Aorta (tissue), 5 donors: Measurements from ENCODE around the gene SLC6A18. TPM values are rescaled to one million over a fixed set of nuclear protein-coding genes. Genes with fewer than 3 reads are reported as not detected.

Source experiments
- ATAC-seq: fragments of 200-7000 bp; cut with Tn5 transposase; one replicate; pipeline ENCODE4 v1.9.1; 2022; ENCODE audit warnings: moderate library complexity; ENCODE audit not compliant: low FRiP score
- DNase-seq, 2 donors: peaks; one replicate each; pipeline ENCODE4 v3.0.0-alpha.2; 2020
- H3K27ac ChIP-seq, 2 donors: one replicate each; pipeline ENCODE4 v1.5.1; 2013; ENCODE audit warnings: low read length in 2 of 2, mild to moderate bottlenecking in 2 of 2, moderate library complexity in 2 of 2, control low read depth in 1 of 2, inconsistent platforms in 1 of 2, low read depth in 1 of 2
- H3K27me3 ChIP-seq, 2 donors: one replicate each; pipeline ENCODE4 v1.6.1; 2013; ENCODE audit warnings: control low read depth in 1 of 2, low read length in 1 of 2, mild to moderate bottlenecking in 1 of 2, moderate library complexity in 1 of 2; ENCODE audit not compliant: insufficient read depth in 2 of 2, control insufficient read depth in 1 of 2
- H3K36me3 ChIP-seq, 2 donors: one replicate each; pipeline ENCODE4 v1.6.1; 2013; ENCODE audit warnings: control low read depth in 1 of 2, low read length in 1 of 2, mild to moderate bottlenecking in 1 of 2; ENCODE audit not compliant: insufficient read depth in 2 of 2, control insufficient read depth in 1 of 2
- H3K4me1 ChIP-seq, 2 donors: one replicate each; pipeline ENCODE4 v1.6.1; 2013; ENCODE audit warnings: low read length in 2 of 2, control low read depth in 1 of 2, mild to moderate bottlenecking in 1 of 2, moderate library complexity in 1 of 2; ENCODE audit not compliant: insufficient read depth in 2 of 2, control insufficient read depth in 1 of 2
- H3K4me3 ChIP-seq, 2 donors: one replicate each; pipeline ENCODE4 v1.5.1; 2013; ENCODE audit warnings: low read length in 2 of 2, control low read depth in 1 of 2, mild to moderate bottlenecking in 1 of 2
- H3K9me3 ChIP-seq: one replicate; pipeline ENCODE4 v1.6.1; 2013; ENCODE audit warnings: mild to moderate bottlenecking, low read length; ENCODE audit not compliant: control insufficient read depth
- WGBS, 2 donors: extraction: QIAGEN DNeasy Blood & Tissue Kit; methylation state at CpG; one replicate each; pipeline ENCODE4 v1.1.7; 2013; 5-methylcytosine and 5-hydroxymethylcytosine counted together
- intact Hi-C, 2 donors: fragments of 100-400 bp; cut with DNase I; formaldehyde crosslinking; loops; one replicate each; pipeline versions ENCODE4 v1.14.2 to v1.15.0; 2022
- polyA plus RNA-seq, 2 donors: library from polyadenylated mRNA; stranded (reverse); fragments of 200-250 nt; gene quantifications; one replicate each; pipeline ENCODE4 v1.2.3, GENCODE V29; 2013
- total RNA-seq, 2 donors: library from RNA; stranded (reverse); fragmentation: NEBNext Ultra II Directional; extraction: Animal tissue kit (Norgen Biotek cat#: 25700); gene quantifications; one replicate each; pipeline ENCODE4 v1.2.1, GENCODE V29; 2021
- donor health status: healthy with polysubstance abuse.
- donor health status: Bipolar disorder and iron deficiency.
- donor health status: DM: no; HTN: no; CAD: no.
- donor health status: DM: no; HTN: no; CAD: no.
- donor health status: DM: yes; HTN: yes; CAD: no.

The SLC6A18 gene
- total and polyA plus RNA-seq, 4 donors, result not detected

GRCh38 chr5:1186351-1187233 lies 38.6 kb upstream of the SLC6A18 start:
- Histone ChIP-seq H3K27ac (no peak overlapping the region), H3K27me3 (no peaks in the 10 kb centered on the region), H3K36me3 (no peaks in the 10 kb centered on the region), H3K4me1 (no peaks in the 10 kb centered on the region), H3K9me3 (no peaks in the 10 kb centered on the region), H3K4me3 (no peak overlapping the region)
- DNase-seq (peak; percentile 29 to 57), ATAC-seq (no peak)
- intact Hi-C loops, result no loop called here
- WGBS, 2 donors, result 67 to 71% methylated on average over 18 of the region's 18 CpGs

- Histone ChIP-seq H3K4me1 (no peaks in the 10 kb centered on the region), H3K27me3 (no peaks in the 10 kb centered on the region), H3K9me3 (no peaks in the 10 kb centered on the region), H3K36me3 (no peaks in the 10 kb centered on the region), H3K4me3 (no peak overlapping the region), H3K27ac (no peak overlapping the region)
- 76 to 77% methylated on average over 18 of the region's 18 CpGs for WGBS, 2 donors
- peak; percentile 19 for ATAC-seq
- peak; percentile 41 to 71 for DNase-seq
- intact Hi-C loops, result no loop called here
Measured at GRCh38 chr5:1187234-1187949, 37.8 kb upstream of the SLC6A18 start.

DNA sequence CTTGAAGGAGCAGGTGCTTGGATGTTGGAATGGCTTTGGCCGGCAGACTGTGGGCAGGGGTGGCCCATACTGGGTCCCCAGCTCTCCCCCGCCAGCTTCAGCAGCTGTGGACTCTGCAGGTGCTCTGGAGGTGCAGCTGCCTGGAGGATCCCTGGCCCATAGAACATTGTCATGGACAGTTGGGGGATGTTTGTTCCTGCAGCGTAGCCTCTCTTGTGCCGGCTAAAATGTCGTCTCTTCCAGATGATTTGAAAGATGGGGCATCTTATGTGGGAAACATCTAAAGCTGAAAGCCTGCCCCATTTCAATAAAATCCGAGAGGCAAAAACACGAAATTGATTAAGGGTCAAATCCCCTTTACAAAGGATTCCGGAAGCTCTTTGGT lies 37.2 kb upstream of the SLC6A18 start:
- intact Hi-C loops, result no loop called here
- no peak for DNase-seq
- Histone ChIP-seq H3K9me3 (no peaks in the 10 kb centered on the region), H3K36me3 (no peaks in the 10 kb centered on the region), H3K27me3 (no peaks in the 10 kb centered on the region), H3K27ac (no peak overlapping the region), H3K4me3 (no peak overlapping the region), H3K4me1 (no peaks in the 10 kb centered on the region)
- ATAC-seq, result no peak
- 90 to 92% methylated on average over 8 of the region's 8 CpGs for WGBS, 2 donors

GRCh38 chr5:1188464-1188863 lies 36.7 kb upstream of the SLC6A18 start:
- ATAC-seq, result no peak
- no peaks in the 10 kb centered on the region for H3K9me3 ChIP-seq
- H3K27me3 ChIP-seq, result no peaks in the 10 kb centered on the region
- no peak overlapping the region for H3K27ac ChIP-seq
- intact Hi-C loops, result no loop called here
- H3K4me1 ChIP-seq, result no peaks in the 10 kb centered on the region
- H3K36me3 ChIP-seq, result no peaks in the 10 kb centered on the region
- peak in 1 of 2 donors; percentile 39 for DNase-seq
- H3K4me3 ChIP-seq, result no peak overlapping the region
- WGBS, 2 donors, result 49 to 60% methylated on average over 6 of the region's 6 CpGs

DNA sequence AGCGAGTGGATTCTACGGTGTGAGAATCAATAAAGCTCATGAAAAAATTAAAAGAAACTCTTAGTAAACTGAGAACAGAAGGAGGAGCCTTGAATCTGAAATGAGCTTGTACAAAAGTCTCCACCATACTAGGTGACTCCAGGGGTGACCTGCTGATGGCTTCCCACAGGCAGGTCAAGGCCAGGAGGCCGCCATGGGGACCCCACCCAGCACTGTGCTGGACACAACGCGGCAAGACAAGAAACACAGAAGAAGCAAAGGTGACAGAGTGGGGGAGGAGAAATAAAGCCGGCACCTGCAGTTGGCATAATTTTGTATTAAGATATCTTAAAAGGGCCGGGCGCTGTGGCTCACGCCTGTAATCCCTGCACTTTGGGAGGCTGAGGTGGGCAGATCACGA lies 35.9 kb upstream of the SLC6A18 start:
- intact Hi-C loops, result no loop called here
- Histone ChIP-seq H3K9me3 (no peaks in the 10 kb centered on the region), H3K36me3 (no peaks in the 10 kb centered on the region), H3K4me1 (no peaks in the 10 kb centered on the region), H3K27me3 (no peaks in the 10 kb centered on the region), H3K4me3 (no peak overlapping the region), H3K27ac (no peak overlapping the region)
- WGBS, 2 donors, result 78 to 83% methylated on average over 10 of the region's 10 CpGs
- ATAC-seq (no peak), DNase-seq (peak in 1 of 2 donors; percentile 27)

DNA sequence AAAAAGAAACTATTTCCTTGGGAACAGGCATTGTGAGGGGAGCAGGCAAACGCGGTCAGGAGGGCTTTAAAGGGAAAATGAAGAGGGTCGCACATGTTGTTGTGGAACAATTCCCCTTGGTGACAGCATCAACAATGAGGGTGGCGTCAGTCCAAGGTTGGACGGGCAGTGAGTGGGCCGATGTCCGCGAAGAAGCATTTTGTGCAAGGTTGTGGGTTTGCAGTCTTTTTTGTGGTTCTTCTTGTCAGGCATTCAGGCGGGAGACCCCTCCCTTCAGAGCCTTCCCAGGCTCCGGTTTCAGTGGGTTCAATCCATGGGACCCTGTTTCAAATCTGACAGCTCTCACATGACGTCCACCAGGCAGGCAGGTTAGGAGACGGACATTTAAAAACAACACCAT lies 34.9 kb upstream of the SLC6A18 start:
- no peak for ATAC-seq
- 57 to 59% methylated on average over 12 of the region's 12 CpGs for WGBS, 2 donors

DNA sequence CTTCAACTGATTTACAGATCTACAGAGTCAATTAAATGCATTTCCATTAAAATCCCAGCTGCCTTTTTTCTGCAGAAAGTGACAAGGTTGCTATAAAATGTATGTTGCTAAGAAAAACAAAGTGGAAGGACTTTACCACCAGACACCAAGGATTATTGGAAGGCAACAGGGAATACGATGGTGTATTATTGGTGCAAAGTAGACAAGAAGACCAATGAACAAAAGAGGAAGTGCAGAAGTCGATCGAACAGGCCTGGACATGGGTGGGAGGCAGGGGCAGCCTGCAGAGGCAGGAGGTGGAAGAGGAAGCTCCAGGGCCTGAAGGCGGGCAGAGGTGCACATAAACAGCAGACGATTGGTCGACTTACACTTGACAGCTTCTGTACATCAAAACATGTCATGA lies 34.3 kb upstream of the SLC6A18 start:
- no peak overlapping the region for H3K4me3 ChIP-seq
- no peaks in the 10 kb centered on the region for H3K4me1 ChIP-seq
- DNase-seq (no peak), ATAC-seq (no peak)
- H3K27ac ChIP-seq, result no peak overlapping the region
- H3K9me3 ChIP-seq, result no peaks in the 10 kb centered on the region
- intact Hi-C loops, result no loop called here
- WGBS, 2 donors, result 30 to 41% methylated on average over 6 of the region's 6 CpGs
- H3K27me3 ChIP-seq, result no peaks in the 10 kb centered on the region
- no peaks in the 10 kb centered on the region for H3K36me3 ChIP-seq

More for the DNA sequence above, 34.9 kb upstream of the SLC6A18 start:
- Histone ChIP-seq H3K9me3 (no peaks in the 10 kb centered on the region), H3K36me3 (no peaks in the 10 kb centered on the region), H3K4me1 (no peaks in the 10 kb centered on the region), H3K4me3 (no peak overlapping the region), H3K27me3 (no peaks in the 10 kb centered on the region), H3K27ac (no peak overlapping the region)
- peak in 1 of 2 donors; percentile 16 for DNase-seq
- intact Hi-C loops, result no loop called here

DNA sequence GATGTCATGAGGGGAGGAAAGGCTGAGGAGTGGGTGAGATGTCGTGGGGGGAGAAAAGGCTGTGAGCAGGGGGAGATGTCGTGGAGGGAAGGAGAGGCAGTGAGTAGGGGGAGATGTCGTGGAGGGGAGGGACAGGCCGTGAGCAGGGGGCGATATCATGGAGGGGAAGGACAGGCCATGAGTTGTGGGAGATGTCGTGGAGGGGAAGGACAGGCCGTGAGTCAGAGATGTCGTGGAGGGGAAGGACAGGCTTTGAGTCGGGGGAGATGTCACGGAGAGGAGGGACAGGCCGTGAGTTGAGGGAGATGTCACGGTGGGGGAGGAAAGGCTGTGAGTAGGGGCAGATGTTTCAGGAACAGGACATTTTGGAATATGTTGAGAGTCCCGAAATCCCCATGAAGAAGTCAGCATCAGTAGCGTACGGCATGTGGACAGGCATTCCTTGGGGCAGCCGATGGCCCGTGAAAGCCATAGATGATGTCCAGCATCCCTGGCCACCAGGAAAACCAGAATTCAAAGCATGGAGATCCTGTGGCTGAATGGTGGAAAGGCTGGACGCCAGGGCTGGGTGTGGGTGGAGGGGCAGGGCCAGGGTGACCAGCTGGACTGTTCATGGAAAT lies 32.1 kb upstream of the SLC6A18 start:
- ATAC-seq (no peak), DNase-seq (peak in 1 of 2 donors; percentile 22)
- intact Hi-C loops, result no loop called here
- Histone ChIP-seq H3K9me3 (no peaks in the 10 kb centered on the region), H3K27me3 (no peaks in the 10 kb centered on the region), H3K36me3 (no peaks in the 10 kb centered on the region), H3K27ac (no peak overlapping the region), H3K4me3 (no peak overlapping the region), H3K4me1 (no peaks in the 10 kb centered on the region)
- 68 to 70% methylated on average over 18 of the region's 18 CpGs for WGBS, 2 donors
